ES-I3 (cell line): ENCODE results near the gene ZNF134.
A peak's percentile ranks its signal among the peaks of the same experiment; 100 is the strongest.

Experiments used
- H3K36me3 ChIP-seq: 2 replicates; pipeline ENCODE4 v1.6.1; 2013; ENCODE audit warnings: mild to moderate bottlenecking, low read length, control low read depth, moderate library complexity; ENCODE audit not compliant: insufficient read depth
- H3K4me1 ChIP-seq: 2 replicates; pipeline ENCODE4 v1.6.1; 2013; ENCODE audit warnings: mild to moderate bottlenecking, control low read depth, low read length; ENCODE audit not compliant: insufficient read depth
- H3K9ac ChIP-seq: 2 replicates; pipeline ENCODE4 v1.6.1; 2013; ENCODE audit warnings: low read depth, mild to moderate bottlenecking, low read length, moderate library complexity
- H3K9me3 ChIP-seq: 2 replicates; pipeline ENCODE4 v1.6.1; 2013; ENCODE audit warnings: mild to moderate bottlenecking, low read length, moderate library complexity; ENCODE audit not compliant: control insufficient read depth, insufficient read depth

The ZNF134 gene

GRCh38 chr19:57656346-57656745 lies 42.3 kb downstream of the ZNF134 start:
- Histone ChIP-seq H3K4me1 (no peaks in the 10 kb centered on the region), H3K36me3 (no peaks in the 10 kb centered on the region), H3K9me3 (no peaks in the 10 kb centered on the region), H3K9ac (no peak overlapping the region)

GRCh38 chr19:57664269-57665127 lies 50.5 kb downstream of the ZNF134 start:
- H3K36me3 ChIP-seq = no peaks in the 10 kb centered on the region
- H3K4me1 ChIP-seq = peaks cover 3% of the 10 kb centered on the region; the same call in 1 of the 2 replicates
- H3K9me3 ChIP-seq = no peaks in the 10 kb centered on the region
- peak overlapping the region; percentile 50 for H3K9ac ChIP-seq

- Histone ChIP-seq H3K4me1 (peaks cover 3% of the 10 kb centered on the region; the same call in 1 of the 2 replicates), H3K9me3 (no peaks in the 10 kb centered on the region), H3K36me3 (no peaks in the 10 kb centered on the region), H3K9ac (no peak overlapping the region)
Measured at GRCh38 chr19:57665261-57665806, 51.3 kb downstream of the ZNF134 start.

- H3K9me3 ChIP-seq = no peaks in the 10 kb centered on the region
- H3K4me1 ChIP-seq = peaks cover 3% of the 10 kb centered on the region; the same call in 1 of the 2 replicates
- H3K9ac ChIP-seq = no peak overlapping the region
- H3K36me3 ChIP-seq = no peaks in the 10 kb centered on the region
Measured at GRCh38 chr19:57667228-57667627, 53.2 kb downstream of the ZNF134 start.

GRCh38 chr19:57668635-57669034 lies 54.6 kb downstream of the ZNF134 start, which contains the start of gene ZSCAN4:
Gene ZSCAN4 (plus strand): TSS chr19:57668935. CDS start chr19:57676146, 7,211 bp downstream.
- H3K9me3 ChIP-seq = no peaks in the 10 kb centered on the region
- H3K36me3 ChIP-seq = no peaks in the 10 kb centered on the region
- no peak within 1 kb of the TSS for H3K9ac ChIP-seq
- H3K4me1 ChIP-seq = peaks cover 3% of the 10 kb centered on the region; the same call in 1 of the 2 replicates

GRCh38 chr19:57671124-57671895 lies 57.3 kb downstream of the ZNF134 start:
- Histone ChIP-seq H3K9me3 (no peaks in the 10 kb centered on the region), H3K9ac (no peak overlapping the region), H3K4me1 (no peaks in the 10 kb centered on the region; the same call in 1 of the 2 replicates), H3K36me3 (no peaks in the 10 kb centered on the region)

GRCh38 chr19:57672466-57672865 lies 58.4 kb downstream of the ZNF134 start:
- Histone ChIP-seq H3K9me3 (no peaks in the 10 kb centered on the region), H3K36me3 (no peaks in the 10 kb centered on the region), H3K4me1 (no peaks in the 10 kb centered on the region; the same call in 1 of the 2 replicates), H3K9ac (no peak overlapping the region)
